Measurements from ENCODE around the gene CLMN.

DNA sequence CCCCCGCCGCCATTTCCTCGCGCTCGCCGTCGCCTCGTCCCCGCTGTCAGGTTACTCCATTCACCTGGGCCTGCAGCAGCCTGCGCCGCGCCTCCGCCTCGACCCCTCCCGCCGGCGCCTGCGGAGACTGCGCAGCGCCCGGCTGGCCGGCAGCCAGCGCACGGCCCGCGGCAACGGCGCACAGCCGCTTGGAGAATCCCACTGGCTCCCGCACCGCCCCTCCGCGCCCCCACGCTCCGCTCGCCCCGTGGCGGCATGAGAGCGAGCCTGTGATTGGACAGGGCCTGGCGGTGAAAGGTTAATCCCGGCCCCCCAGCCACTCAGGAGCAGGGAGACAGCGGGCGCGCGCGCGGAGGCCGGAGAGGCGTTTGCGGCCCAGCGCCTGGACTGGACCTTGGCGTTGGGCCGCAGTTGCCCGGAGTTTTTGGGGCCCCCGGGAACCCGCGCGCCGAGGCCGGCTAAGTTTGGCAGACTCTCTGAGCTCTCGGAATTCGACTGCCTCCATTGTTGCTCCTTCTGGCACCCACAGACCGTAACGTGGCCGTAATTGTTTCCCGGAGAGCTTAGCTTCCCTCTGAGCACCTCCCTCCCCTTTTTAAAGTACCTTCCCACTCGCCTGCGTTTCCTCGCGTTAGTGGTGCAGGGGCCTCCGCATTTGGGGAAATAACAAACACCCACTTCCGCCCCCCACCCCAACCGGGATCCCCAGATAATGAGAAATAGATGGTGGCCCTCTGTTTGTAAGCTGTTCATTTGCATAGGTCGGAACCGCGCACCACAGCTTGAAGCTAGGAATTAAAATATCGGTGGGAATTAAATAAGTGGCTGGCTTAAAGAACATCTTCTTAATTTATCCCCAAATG, 162.2 kb downstream of the CLMN start, which contains the start of gene DICER1:
- TF ChIP-seq, protein P1, sequence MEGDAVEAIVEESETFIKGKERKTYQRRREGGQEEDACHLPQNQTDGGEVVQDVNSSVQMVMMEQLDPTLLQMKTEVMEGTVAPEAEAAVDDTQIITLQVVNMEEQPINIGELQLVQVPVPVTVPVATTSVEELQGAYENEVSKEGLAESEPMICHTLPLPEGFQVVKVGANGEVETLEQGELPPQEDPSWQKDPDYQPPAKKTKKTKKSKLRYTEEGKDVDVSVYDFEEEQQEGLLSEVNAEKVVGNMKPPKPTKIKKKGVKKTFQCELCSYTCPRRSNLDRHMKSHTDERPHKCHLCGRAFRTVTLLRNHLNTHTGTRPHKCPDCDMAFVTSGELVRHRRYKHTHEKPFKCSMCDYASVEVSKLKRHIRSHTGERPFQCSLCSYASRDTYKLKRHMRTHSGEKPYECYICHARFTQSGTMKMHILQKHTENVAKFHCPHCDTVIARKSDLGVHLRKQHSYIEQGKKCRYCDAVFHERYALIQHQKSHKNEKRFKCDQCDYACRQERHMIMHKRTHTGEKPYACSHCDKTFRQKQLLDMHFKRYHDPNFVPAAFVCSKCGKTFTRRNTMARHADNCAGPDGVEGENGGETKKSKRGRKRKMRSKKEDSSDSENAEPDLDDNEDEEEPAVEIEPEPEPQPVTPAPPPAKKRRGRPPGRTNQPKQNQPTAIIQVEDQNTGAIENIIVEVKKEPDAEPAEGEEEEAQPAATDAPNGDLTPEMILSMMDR (IDR thresholded peaks at IDR 0.05): no peak
- TF ChIP-seq POLR2A (IDR thresholded peaks at IDR 0.05): peak in 2 of 4 donors; percentile 57 to 81
